GM21786 (cell line): Measurements from ENCODE around the gene PPP2R2D.

ENCODE experiments used
- ATAC-seq: cut with Tn5 transposase; IDR thresholded peaks from one replicate; pipeline ENCODE4 v1.9.1; 2021; ENCODE audit not compliant: unreplicated experiment

PPP2R2D gene

DNA sequence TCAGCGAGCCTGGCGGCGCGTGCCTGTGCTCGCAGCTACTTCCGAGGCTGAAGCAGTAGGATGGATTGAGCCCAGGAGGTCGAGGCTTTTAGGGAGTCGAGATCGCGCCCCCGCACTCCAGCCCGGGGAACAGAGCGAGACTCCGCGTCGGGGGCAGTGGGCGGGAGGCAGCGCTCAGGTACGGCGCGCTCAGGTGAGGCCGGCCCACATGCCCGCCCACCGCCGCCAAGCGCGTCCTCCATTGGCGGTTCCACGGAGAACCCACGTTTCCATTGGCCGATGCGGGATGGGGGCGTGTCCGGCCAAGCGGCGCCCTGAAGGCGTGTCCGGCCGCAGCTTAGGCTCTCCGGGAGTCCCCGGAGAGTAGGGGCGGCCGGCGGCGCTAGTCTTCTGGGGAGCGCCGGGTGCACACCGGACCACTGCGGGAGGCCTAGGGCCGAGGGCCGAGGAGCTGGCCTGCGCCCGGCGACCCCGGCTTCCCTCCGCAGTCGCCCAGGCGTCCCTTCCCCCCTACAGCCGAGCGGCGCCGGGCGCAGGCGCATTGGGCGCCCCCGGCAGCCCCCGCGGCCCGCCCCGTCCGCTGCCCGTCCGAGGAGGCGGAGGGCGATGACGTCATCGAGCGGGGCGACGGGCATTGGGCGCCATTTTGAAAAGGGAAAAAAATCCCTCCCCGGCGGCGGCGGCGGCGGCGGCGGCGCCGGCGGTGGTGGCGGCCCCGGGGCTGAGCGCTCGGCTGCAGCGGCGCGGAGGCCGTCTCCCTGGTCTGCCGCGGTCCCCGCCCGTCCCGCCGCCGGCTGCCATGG lies at the start of gene PPP2R2D:
PPP2R2D (plus strand) TSS at position 659 of the 803 bp plus-strand sequence; CDS start at position 800, 141 bp downstream.
- peak; percentile 88 for ATAC-seq

DNA sequence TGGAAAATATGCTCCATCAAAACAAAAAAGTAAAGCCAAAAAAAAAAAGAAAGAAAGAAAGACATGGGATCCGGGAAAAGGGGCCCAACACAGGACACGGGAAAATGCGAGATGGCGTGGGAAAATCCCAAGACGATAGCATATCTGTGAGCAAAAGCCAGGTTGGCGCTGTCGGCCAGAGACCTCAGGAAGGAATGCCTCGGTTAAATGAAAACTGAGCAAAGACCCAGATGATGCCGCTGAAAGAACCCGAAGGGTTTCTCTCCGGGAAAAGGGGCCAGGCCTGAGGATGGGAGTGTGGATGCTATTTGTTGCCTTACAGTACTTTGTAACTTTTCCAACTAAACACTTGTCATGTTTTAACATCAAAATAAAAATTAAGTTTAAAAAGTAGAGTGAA lies 49.5 kb upstream of the PPP2R2D start:
- no peak for ATAC-seq

DNA sequence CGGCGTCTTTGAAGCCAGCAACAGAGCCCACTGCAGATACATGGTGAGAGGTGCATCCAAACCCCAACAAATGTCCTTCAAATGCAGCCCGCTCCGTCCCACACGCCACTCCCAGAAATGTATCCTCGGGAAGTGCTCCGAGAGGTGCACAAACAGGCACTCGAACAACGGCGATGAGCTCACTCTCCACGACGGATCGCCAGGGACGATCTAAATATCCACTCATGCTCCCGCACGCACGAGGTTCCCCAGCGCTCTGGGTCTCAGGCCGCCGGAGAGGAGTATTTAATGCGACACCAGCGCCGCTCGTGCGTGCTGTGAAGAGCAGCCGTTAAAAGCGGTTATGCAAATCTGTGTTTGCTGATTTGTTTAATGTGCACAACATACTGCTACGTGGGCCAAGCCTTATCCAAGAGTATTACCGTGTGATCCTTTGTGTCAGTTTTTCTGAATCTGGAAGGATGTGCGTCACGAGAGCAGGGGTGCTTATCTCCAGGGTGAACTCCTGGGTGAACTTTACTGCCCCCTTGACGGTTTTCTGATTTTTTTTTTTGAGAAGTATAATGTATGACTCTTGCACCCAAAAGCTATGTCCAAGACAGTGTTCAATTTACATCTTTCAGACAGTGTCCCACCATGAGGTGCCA lies 48.5 kb upstream of the PPP2R2D start:
- ATAC-seq = no peak

DNA sequence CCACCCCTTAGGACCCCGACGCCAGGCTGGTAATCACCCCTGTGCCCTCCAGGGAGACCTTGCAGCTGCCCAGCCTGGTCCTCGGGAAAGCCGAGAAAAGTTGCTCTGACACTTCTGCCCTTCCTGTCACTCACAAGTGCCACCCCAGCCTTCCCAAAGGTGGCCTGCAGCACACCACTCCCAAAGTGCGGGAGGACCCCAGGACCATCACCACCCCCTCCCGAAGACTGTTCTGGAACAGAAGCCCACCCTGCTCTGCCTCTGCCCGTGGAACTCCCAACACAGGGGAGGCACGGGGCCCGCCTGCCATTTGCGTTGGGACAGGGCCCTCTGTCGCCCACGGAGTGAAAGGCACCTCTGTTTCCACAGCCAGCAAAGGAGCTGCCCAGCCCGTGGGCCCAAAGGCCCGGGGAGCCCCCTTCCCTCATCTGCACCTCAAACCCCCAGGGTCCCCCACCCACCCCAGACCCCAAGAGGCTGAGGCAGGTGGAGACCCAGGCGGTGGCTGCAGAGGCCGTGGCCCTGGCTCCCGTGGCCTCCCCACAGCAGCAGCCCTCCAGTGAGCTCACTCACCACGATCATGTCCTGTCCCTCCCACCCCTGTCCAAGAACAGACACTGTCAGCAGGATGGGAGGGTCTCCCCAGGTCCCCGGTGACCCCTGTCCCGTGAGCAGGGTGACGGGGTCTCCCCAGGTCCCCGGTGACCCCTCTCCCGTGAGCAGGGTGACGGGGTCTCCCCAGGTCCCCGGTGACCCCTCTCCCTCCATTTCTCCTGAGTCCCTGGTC lies 47.8 kb upstream of the PPP2R2D start:
- ATAC-seq = no peak

DNA sequence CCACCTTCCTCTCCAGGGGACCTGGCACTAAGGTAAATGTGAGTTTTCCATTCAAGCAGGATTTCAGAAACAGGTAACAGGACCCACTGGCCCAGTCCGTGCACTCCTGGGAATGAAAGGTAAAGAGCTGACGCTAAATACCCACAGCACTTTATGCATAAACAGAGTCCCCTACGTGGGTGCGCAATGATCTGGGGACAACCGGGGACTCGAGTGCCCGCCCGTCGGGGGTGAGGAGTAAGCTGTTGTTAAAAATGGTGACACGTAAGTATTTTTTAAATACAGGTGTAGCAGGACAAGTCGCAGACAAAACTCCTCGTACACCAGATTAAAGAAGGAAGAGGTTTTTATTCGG lies 47.2 kb upstream of the PPP2R2D start:
- no peak for ATAC-seq

DNA sequence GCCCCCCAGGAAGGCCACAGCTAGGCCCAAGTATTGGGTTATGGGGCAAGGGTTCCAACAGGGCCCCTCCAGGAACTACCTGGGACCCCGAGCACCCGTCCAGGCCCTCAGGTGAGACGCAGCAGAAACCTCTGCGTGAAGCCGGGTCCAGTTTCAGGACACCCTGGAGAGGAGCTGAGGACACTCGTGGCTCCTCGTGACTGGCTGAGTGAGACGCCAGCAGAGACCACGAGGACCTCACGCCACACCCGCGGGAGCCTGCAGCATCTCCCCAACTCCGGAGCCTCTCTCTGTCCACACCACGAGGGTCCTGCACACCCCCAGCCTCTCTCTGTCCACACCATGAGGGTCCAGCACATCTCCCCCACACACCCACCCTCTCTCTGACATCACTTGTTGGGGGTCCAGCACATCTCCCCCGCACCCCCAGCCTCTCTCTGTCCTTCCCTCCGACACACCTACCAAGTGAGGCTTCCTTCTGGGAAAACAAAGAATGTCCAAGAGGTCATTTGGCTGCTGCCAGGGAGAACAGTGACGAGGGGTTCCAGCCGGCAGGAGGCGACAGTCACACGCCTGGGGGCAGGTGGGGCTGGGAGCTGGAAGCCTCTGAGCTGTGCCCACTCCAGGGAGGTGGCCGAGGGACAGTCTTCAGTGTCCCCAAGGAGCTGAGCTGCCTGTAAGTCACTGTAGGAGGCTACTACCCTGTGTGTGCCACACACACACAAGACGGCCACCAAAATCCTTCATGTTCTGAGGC lies 46.1 kb upstream of the PPP2R2D start:
- ATAC-seq = no peak

DNA sequence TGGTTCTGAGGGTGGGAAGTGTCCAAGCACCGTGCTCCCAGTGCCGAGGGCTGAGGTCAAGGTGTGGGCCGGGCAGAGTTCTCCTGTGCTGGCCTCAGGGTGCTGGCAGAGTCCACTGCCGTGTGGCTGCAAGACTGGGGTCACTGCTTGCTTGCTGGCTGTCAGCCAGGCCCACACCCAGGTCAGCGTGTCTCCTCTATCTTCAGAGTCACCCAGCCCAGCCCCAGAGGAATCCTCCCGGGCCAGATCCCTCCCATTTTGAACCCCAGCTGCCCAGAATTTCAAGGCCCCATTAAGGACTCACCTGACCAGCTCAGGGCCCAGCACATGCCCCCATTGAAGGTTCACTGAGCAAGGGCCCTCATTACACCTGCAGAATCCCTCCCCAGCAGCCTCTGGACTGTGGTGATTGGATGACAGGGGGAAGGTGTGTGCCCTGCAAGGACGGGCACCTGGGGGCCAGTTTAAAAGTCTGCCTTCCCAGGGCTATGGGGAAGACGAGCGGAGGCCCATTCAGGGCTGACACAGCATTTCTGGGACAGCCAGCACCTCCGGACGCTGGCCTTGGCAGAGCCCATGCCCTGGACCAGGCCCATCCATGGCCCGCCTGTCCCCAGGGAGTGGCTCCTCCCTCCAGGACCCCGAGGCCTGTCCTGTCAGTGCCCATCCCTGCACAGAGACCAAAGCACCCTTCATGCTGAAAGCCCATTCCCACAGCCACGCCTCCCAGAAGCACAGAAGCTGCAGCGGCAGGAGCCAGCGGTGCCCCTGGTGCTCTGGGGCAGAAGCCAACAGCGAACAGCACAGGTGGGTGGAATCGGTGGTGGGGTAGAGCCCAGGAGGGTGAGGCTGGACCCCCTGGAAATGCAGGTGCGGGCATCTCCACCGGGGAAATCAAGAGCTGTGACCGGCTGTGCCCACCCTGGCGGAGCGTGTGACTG lies 45.1 kb upstream of the PPP2R2D start:
- no peak for ATAC-seq

DNA sequence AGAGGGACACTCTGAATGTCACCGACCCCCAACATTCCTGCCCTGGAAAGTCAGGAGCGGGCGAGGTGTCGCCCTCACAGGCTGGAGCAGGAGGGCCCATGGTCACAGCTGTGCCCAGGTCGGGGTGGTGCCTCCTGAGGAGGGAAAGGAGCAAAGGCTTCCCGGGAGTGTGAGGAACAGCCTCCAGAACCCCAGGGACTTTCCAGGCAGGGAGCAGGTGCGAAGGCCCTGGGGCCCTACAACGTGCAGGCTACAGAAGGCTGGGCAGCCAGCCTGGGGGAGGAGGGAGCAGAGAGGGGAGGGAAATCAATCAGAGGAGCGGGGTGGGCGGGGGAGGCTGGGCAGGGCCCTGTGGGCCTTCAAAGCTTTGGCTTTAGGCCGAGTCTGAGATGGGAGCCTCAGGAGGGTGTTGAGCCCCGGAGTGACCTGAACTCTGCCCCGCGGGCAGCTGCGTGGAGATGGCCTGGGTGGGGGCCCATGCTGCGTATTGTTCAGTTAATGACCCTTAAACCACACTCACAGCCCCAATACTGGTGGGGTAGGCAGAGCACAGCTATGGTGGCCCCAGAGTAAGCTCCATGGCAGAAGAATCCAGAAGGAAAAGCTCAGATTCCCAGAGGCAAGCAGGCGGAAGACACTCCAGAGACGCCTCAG lies 44.2 kb upstream of the PPP2R2D start:
- no peak for ATAC-seq

DNA sequence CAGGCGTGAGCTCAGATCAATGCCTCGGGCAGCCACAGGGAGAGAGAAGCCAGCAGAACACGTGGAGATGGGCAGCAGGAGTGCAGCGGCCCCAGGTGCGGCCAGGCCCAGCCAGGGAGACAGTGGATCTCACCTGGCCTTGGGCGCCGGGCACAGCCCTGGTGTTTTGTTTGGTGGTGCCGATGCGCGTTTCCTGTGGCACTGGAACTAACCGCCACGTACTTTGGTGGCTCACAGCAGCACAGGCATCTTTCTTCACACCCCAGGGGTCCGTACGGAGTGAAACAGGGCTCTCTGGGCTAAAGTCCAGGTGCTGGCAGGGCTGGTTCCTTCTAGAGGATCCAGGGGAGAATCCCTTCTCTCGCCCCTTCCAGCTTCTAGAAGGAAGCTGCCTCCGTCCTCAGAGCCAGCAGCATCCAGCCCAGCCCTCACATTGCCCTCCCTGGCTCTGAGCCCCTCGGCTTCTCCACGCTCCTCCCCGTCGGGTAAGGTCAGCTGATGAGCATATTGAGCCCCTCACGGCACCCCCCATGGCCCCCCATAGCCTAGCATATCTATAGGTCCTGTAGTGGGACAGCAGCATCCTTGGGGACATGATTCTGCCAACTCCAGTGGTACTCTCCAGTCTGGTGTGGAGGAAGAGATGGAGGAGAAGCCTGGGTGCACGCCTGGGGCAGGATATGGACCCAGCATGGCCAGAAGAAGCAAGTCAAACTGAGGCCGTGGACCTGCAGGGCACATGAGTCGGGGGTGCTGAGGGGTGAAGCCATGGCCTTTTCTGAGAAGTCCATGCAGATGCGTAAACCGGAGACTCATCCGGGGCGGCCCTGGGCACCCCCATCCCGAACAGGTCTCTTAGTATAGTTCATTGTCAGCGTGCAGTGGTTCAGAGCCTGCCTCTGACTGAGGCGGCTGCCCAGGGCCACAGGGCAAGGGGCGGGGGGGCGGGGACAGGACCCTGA lies 43.4 kb upstream of the PPP2R2D start:
- no peak for ATAC-seq

DNA sequence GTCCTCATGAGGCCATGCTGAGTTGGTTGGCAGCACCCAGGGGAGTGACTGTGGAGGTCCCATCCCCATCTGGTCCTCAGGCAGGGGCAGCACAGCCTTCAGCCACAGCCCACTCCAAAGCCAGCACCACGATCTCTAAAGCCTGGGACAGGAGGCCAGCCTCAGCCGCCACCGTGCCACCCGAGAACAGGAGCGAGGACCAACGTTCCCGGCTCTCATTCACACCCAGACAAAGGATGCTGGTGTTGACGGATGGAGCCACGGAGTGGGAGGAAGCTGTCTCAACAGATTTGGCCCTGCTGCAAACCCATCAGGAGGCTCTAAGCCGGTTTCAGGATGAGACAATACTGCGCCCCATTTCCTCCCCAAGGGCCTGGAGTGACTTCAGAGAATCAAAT lies 42.7 kb upstream of the PPP2R2D start:
- no peak for ATAC-seq

DNA sequence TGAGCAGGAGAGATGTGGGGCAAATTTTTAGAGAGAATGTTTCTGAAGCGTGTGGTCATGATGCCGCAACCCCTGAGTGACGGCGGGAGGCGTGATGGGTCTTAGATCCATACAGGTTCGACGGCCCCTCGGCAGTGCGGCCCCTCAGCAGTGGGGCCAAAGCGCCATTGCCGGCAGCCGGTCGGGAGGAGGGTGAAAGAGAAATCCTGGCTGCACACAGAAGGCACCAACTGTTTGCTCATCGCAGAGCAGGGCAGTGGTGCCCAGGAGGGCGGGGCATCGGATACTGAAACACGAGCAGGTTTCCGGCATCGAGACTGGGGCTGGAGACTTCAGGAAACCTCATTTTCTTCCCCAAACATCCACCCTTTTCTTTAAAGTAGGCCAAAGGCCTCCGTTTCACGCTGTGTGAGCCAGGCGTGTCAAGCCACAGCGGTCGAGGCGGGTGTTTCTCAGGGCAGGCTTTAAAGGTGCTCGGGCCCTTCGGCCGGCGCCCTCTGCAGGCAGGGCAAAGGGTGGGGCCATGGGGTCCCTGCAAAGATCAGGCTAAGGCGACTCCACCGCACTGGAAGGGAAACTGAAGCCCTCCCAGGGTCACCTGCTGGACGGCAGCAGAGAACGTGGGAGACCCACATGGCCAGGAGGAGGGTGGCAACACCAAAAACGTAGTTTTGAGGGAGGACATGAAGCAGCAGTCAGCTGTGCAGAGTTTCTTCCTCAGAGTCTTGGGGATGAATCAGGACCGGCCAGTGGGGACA lies 42.0 kb upstream of the PPP2R2D start:
- no peak for ATAC-seq

DNA sequence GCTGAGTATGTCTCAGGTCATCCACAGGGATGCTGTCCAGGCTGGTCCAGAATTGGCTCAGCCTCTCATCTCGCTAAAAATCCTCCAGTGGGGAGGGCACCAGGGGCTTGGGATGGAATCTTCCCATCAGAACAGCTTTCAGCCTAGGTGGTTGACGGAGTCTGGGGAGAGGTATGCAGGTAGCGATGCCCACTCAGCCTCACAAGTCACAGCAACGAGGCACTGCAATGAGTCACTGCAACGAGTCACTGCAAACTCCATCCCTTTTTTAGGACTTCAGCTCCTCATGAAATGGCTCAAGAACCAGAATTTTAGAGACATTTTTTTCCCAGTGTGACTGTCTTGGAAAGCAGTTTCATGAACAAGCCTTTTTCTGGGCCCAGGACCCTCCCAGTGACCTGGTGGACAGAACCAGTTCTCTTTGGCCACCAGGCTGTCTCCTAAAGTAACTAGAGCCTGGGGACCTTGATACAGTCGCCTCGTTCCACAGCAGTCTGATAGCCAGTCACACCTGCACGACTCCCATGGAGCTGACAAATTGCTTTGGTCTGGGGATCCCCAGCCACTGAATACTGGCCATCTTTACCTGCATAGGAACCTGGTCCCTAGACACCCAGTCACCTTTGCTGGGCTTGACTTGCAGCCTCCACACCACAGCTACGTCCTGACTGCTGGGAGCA lies 41.3 kb upstream of the PPP2R2D start:
- ATAC-seq = no peak

DNA sequence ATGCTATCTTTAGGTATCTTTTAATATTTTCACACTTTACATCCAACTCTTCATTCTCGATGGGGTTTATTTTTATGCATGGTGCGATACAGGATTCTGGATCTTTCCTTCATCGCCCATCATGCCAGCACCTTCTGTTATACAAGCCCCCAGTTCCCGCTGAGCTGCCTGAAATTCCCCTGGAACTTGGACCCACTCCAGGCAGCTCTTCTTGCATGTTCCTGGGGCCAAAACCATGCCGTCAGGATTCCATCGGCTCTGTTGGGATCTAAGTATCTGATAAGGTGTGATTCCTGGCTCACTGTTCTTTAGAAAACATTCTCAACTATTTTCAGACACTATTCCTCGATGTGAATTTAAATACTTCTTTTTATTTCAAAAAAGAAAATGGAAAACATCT lies 40.5 kb upstream of the PPP2R2D start:
- no peak for ATAC-seq

DNA sequence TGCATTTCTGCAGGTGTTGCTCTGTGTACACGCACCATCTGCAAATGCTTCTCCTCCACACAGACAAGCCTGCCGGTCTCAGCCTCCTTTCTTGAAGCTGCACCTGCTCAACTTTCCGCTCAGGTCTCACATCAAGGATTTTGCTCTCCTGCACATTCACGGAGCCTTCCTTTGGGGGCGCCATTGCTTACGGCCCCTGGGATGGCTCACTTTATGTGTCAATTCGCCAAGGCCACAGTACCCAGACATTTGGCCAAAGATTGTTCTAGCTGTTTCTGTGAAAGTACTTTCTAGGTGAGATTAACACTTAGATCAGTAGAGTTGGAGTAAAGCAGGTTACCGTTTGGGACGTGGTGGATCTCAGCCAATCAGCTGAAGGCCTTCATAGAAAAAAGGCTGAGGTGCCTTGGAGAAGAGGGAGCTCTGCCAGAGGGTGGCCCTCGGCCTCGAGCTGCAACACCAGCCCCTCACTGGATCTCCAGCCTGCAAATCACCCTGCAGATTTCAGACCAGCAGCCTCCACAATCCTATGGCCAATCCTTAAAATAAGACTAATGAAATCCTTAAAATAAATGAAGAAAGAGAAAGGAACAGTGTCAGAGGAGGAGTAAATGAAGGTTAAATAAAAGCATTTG lies 39.9 kb upstream of the PPP2R2D start:
- ATAC-seq = no peak

DNA sequence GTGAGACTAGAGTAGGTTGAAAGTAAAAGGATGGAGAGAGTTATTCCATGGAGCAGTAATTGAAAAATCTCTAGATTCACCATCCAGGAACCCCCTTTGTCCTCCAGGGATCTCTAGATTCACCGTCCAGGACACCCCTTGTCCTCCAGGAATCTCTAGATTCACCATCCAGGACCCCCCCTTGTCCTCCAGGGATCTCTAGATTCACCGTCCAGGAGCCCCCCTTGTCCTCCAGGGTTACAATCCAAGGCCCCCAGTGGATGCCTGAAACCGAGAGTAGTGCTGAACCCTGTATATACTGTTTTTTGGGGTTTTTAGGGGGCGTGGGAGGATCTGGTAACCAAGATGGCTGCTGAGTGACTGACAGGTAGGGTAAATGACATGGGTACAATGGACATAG lies 38.3 kb upstream of the PPP2R2D start:
- ATAC-seq = no peak

DNA sequence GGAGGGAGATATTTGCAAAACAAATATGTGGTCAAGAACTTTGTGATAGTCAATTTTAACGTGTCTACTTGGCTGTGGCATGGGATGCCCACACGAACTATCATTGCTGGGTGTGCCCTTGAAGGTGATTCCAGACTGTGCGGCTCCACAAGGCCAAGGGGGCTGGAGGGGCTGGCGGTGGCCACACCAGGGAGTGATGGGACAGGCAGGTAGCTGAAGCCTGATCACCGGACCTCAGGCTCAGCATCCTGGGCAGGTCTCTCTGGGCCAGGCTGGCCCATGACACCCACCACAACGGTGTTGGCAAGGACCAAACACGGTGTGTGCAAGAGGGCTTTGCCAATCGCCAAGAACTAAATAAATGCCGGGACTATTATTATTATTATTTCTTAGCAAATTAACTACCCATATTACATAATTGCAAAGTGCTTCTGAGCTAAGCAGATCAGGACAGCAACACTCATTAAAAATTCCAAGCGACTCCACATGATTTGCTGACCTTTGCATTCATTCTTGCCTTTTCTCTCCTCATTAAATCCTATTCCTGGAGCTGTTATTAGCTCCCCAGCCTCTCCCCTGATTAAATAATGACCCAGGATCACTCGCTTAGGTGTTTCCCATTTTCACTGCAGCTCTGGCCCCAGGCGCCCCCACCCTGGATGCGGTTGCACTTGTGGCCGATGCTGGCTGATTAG lies 35.4 kb upstream of the PPP2R2D start:
- ATAC-seq = no peak
